ENCODE results near the gene MFSD2B.

DNA sequence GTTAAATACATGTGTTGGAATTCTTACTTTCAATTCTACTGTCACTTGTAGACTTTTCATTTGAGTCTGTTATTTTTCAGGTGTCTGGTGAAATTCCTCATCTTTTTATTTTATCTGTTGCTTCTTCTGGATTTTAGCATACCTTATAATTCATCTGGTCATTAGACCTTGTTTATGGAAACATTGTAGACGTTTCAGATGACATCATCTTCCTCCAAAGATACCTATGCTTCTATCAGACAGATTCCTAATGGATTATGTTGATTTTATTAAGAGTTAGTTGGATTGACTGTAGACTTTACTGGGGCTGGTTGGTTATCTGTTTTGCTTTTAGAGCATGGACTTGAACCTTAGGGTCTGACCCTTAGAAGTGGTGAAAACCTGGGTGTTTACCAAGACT, 15.3 kb upstream of the MFSD2B start:
- TF ChIP-seq CTCF (IDR thresholded peaks at IDR 0.05; ENCODE audit: poor library complexity) (no peak), EZH2phosphoT487 (IDR thresholded peaks at IDR 0.05; ENCODE audit: low read depth, severe bottlenecking, unreplicated experiment) (no peak)
